Measurements from ENCODE around the gene ANTXRL.
"Not testable (repeated sequence)": the region's sequence is repeated elsewhere in the genome, so short reads cannot be mapped to it uniquely, and the experiment has no call there.

ANTXRL gene

GRCh38 chr10:46262906-46263560, 23.8 kb upstream of the ANTXRL start:
- H3K9me3 ChIP-seq (ENCODE audit: low read length); H3K36me3 ChIP-seq (ENCODE audit: insufficient read depth, low read length); H3K9ac ChIP-seq (ENCODE audit: low read length); H3K27me3 ChIP-seq (ENCODE audit: control insufficient read depth in 1 of 2, insufficient read depth in 2 of 2, low read length in 2 of 2); H3K4me3 ChIP-seq (ENCODE audit: low read depth in 1 of 2, low read length in 2 of 2); H3K4me1 ChIP-seq (ENCODE audit: insufficient read depth, low read length); H3K27ac ChIP-seq (ENCODE audit: low read depth, low read length): not testable (repeated sequence)

GRCh38 chr10:46263831-46264268, 22.9 kb upstream of the ANTXRL start:
- Histone ChIP-seq H3K36me3 (ENCODE audit: insufficient read depth, low read length) (no peaks in the 10 kb centered on the region), H3K9ac (ENCODE audit: low read length) (no peak overlapping the region), H3K4me3 (ENCODE audit: low read depth in 1 of 2, low read length in 2 of 2) (no peak overlapping the region), H3K27ac (ENCODE audit: low read depth, low read length) (no peak overlapping the region), H3K27me3 (ENCODE audit: control insufficient read depth in 1 of 2, insufficient read depth in 2 of 2, low read length in 2 of 2) (no peaks in the 10 kb centered on the region), H3K9me3 (ENCODE audit: low read length) (no peaks in the 10 kb centered on the region), H3K4me1 (ENCODE audit: insufficient read depth, low read length) (no peaks in the 10 kb centered on the region)

GRCh38 chr10:46264336-46264735, 22.5 kb upstream of the ANTXRL start:
- no peak overlapping the region for H3K9ac ChIP-seq (ENCODE audit: low read length)
- H3K27me3 ChIP-seq (ENCODE audit: control insufficient read depth in 1 of 2, insufficient read depth in 2 of 2, low read length in 2 of 2) = no peaks in the 10 kb centered on the region
- H3K4me3 ChIP-seq (ENCODE audit: low read depth in 1 of 2, low read length in 2 of 2) = no peak overlapping the region
- H3K9me3 ChIP-seq (ENCODE audit: low read length) = no peaks in the 10 kb centered on the region
- no peak overlapping the region for H3K27ac ChIP-seq (ENCODE audit: low read depth, low read length)
- H3K36me3 ChIP-seq (ENCODE audit: insufficient read depth, low read length) = no peaks in the 10 kb centered on the region
- H3K4me1 ChIP-seq (ENCODE audit: insufficient read depth, low read length) = no peaks in the 10 kb centered on the region

GRCh38 chr10:46264737-46265368, 21.9 kb upstream of the ANTXRL start:
- Histone ChIP-seq H3K4me3 (ENCODE audit: low read depth in 1 of 2, low read length in 2 of 2) (no peak overlapping the region), H3K9me3 (ENCODE audit: low read length) (no peaks in the 10 kb centered on the region), H3K4me1 (ENCODE audit: insufficient read depth, low read length) (no peaks in the 10 kb centered on the region), H3K27me3 (ENCODE audit: control insufficient read depth in 1 of 2, insufficient read depth in 2 of 2, low read length in 2 of 2) (no peaks in the 10 kb centered on the region), H3K27ac (ENCODE audit: low read depth, low read length) (no peak overlapping the region), H3K9ac (ENCODE audit: low read length) (no peak overlapping the region), H3K36me3 (ENCODE audit: insufficient read depth, low read length) (no peaks in the 10 kb centered on the region)

GRCh38 chr10:46265566-46266305, 21.1 kb upstream of the ANTXRL start:
- not testable (repeated sequence) for H3K4me3 ChIP-seq (ENCODE audit: low read depth in 1 of 2, low read length in 2 of 2); H3K9me3 ChIP-seq (ENCODE audit: low read length); H3K27me3 ChIP-seq (ENCODE audit: control insufficient read depth in 1 of 2, insufficient read depth in 2 of 2, low read length in 2 of 2); H3K27ac ChIP-seq (ENCODE audit: low read depth, low read length); H3K9ac ChIP-seq (ENCODE audit: low read length); H3K4me1 ChIP-seq (ENCODE audit: insufficient read depth, low read length); H3K36me3 ChIP-seq (ENCODE audit: insufficient read depth, low read length)

- H3K9me3 ChIP-seq (ENCODE audit: low read length) = no peaks in the 10 kb centered on the region
- H3K36me3 ChIP-seq (ENCODE audit: insufficient read depth, low read length) = no peaks in the 10 kb centered on the region
- H3K9ac ChIP-seq (ENCODE audit: low read length) = no peak overlapping the region
- H3K4me1 ChIP-seq (ENCODE audit: insufficient read depth, low read length) = no peaks in the 10 kb centered on the region
- no peak overlapping the region for H3K4me3 ChIP-seq (ENCODE audit: low read depth in 1 of 2, low read length in 2 of 2)
- no peaks in the 10 kb centered on the region for H3K27me3 ChIP-seq (ENCODE audit: control insufficient read depth in 1 of 2, insufficient read depth in 2 of 2, low read length in 2 of 2)
- H3K27ac ChIP-seq (ENCODE audit: low read depth, low read length) = no peak overlapping the region
Observed at GRCh38 chr10:46266306-46266985, 20.4 kb upstream of the ANTXRL start.

- H3K27me3 ChIP-seq (ENCODE audit: control insufficient read depth in 1 of 2, insufficient read depth in 2 of 2, low read length in 2 of 2) = no peaks in the 10 kb centered on the region
- H3K4me3 ChIP-seq (ENCODE audit: low read depth in 1 of 2, low read length in 2 of 2) = no peak overlapping the region
- no peaks in the 10 kb centered on the region for H3K9me3 ChIP-seq (ENCODE audit: low read length)
- no peak overlapping the region for H3K27ac ChIP-seq (ENCODE audit: low read depth, low read length)
- H3K36me3 ChIP-seq (ENCODE audit: insufficient read depth, low read length) = no peaks in the 10 kb centered on the region
- H3K4me1 ChIP-seq (ENCODE audit: insufficient read depth, low read length) = no peaks in the 10 kb centered on the region
- H3K9ac ChIP-seq (ENCODE audit: low read length) = no peak overlapping the region
Observed at GRCh38 chr10:46267132-46267985, 19.4 kb upstream of the ANTXRL start.

GRCh38 chr10:46268076-46268881, 18.5 kb upstream of the ANTXRL start:
- H3K9me3 ChIP-seq (ENCODE audit: low read length) = no peaks in the 10 kb centered on the region
- no peaks in the 10 kb centered on the region for H3K27me3 ChIP-seq (ENCODE audit: control insufficient read depth in 1 of 2, insufficient read depth in 2 of 2, low read length in 2 of 2)
- H3K9ac ChIP-seq (ENCODE audit: low read length) = no peak overlapping the region
- H3K4me1 ChIP-seq (ENCODE audit: insufficient read depth, low read length) = no peaks in the 10 kb centered on the region
- no peak overlapping the region for H3K27ac ChIP-seq (ENCODE audit: low read depth, low read length)
- no peaks in the 10 kb centered on the region for H3K36me3 ChIP-seq (ENCODE audit: insufficient read depth, low read length)
- H3K4me3 ChIP-seq (ENCODE audit: low read depth in 1 of 2, low read length in 2 of 2) = no peak overlapping the region

GRCh38 chr10:46269554-46270053, 17.2 kb upstream of the ANTXRL start:
- not testable (repeated sequence) for H3K27me3 ChIP-seq (ENCODE audit: control insufficient read depth in 1 of 2, insufficient read depth in 2 of 2, low read length in 2 of 2); H3K36me3 ChIP-seq (ENCODE audit: insufficient read depth, low read length); H3K9me3 ChIP-seq (ENCODE audit: low read length); H3K9ac ChIP-seq (ENCODE audit: low read length); H3K27ac ChIP-seq (ENCODE audit: low read depth, low read length); H3K4me3 ChIP-seq (ENCODE audit: low read depth in 1 of 2, low read length in 2 of 2); H3K4me1 ChIP-seq (ENCODE audit: insufficient read depth, low read length)

- no peaks in the 10 kb centered on the region for H3K4me1 ChIP-seq (ENCODE audit: insufficient read depth, low read length)
- H3K27me3 ChIP-seq (ENCODE audit: control insufficient read depth in 1 of 2, insufficient read depth in 2 of 2, low read length in 2 of 2) = no peaks in the 10 kb centered on the region
- H3K36me3 ChIP-seq (ENCODE audit: insufficient read depth, low read length) = no peaks in the 10 kb centered on the region
- H3K4me3 ChIP-seq (ENCODE audit: low read depth in 1 of 2, low read length in 2 of 2) = no peak overlapping the region
- H3K9ac ChIP-seq (ENCODE audit: low read length) = no peak overlapping the region
- H3K27ac ChIP-seq (ENCODE audit: low read depth, low read length) = no peak overlapping the region
- H3K9me3 ChIP-seq (ENCODE audit: low read length) = no peaks in the 10 kb centered on the region
Observed at GRCh38 chr10:46270086-46270811, 16.5 kb upstream of the ANTXRL start.
